A549 (cell line): ENCODE results near the gene FBP2. TPM values are rescaled to one million over a fixed set of nuclear protein-coding genes. Genes with fewer than 3 reads are reported as not detected.

ENCODE experiments used
- ATAC-seq, 2 experiments: fragments of 200-7000 bp in 1 of 2; fragments of >200 bp in 1 of 2; cut with Nextera tagmentation in 1 of 2; cut with Tn5 transposase in 1 of 2; 3 replicates each; pipeline versions ENCODE4 v1.8.0 to v1.9.1; 2018 to 2020; ENCODE audit warnings: mild to moderate bottlenecking in 1 of 2, moderate library complexity in 1 of 2
- CTCF ChIA-PET: fragments of 300-600 bp; sonication (Branson Sonifier 250); formaldehyde crosslinking; extraction: SDS; loops from one replicate; lab custom pipeline; 2021; ENCODE audit warnings: antibody characterized with exemption, inconsistent platforms; lab: Yijun Ruan, JAX
- POLR2A ChIA-PET: fragments of 350-600 bp; formaldehyde crosslinking; extraction: SDS; loops from one replicate; lab custom pipeline; 2021; ENCODE audit warnings: antibody characterized with exemption, inconsistent platforms; lab: Yijun Ruan, JAX
- DNase-seq, 2 experiments: peaks; one replicate each; pipeline versions ENCODE4 v3.0.0 to v3.0.0-alpha.2; 2011 to 2016; ENCODE audit warnings: low read depth in 1 of 2, low spot score in 1 of 2
- FAIRE-seq: peaks from 2 replicates; lab custom pipeline; 2011; peaks lifted over from hg19 to GRCh38; lab: Jason Lieb, UNC
- H3K27ac ChIP-seq, 2 experiments: fragments of >200 bp; sonication (Bioruptor Twin); formaldehyde crosslinking; 3 replicates each; pipeline ENCODE4 v1.5.1; 2016 to 2017
- H3K4me1 ChIP-seq: fragments of >200 bp; sonication (Bioruptor Twin); formaldehyde crosslinking; 3 replicates; pipeline ENCODE4 v1.6.1; 2016
- H3K4me2 ChIP-seq: fragments of >200 bp; sonication (Bioruptor Twin); formaldehyde crosslinking; 3 replicates; pipeline ENCODE4 v1.6.1; 2016
- H3K4me3 ChIP-seq: fragments of >200 bp; sonication (Bioruptor Twin); formaldehyde crosslinking; 3 replicates; pipeline ENCODE4 v1.5.1; 2016
- H3K9me3 ChIP-seq: fragments of >200 bp; sonication (Bioruptor Twin); formaldehyde crosslinking; 3 replicates; pipeline ENCODE4 v1.6.1; 2016
- CEBPB ChIP-seq, 2 experiments: fragments of >200 bp in 1 of 2; sonication (Bioruptor Twin) in 1 of 2; formaldehyde crosslinking in 1 of 2; IDR thresholded peaks; 2 replicates each; pipeline ENCODE4 v1.6.1; 2012 to 2016
- EHMT2 ChIP-seq: fragments of 200-600 bp; sonication (generic); IDR thresholded peaks from 2 replicates; pipeline ENCODE4 v1.6.1; 2016; ENCODE audit warnings: antibody characterized with exemption, low read depth, mild to moderate bottlenecking, moderate library complexity
- EP300 ChIP-seq, 2 experiments: fragments of >200 bp; sonication (Bioruptor Twin); formaldehyde crosslinking; IDR thresholded peaks; 2 replicates in 1 of 2; 3 replicates in 1 of 2; pipeline ENCODE4 v1.6.1; 2016 to 2017
- HDAC2 ChIP-seq: fragments of 200-600 bp; sonication (generic); IDR thresholded peaks from 2 replicates; pipeline ENCODE4 v1.6.1; 2016
- HEYL ChIP-seq: fragments of 250-450 bp; sonication (Bioruptor Pico); IDR thresholded peaks from 2 replicates; pipeline ENCODE4 v1.8.0; 2021; ENCODE audit warnings: mild to moderate bottlenecking, moderate library complexity
- HOXB5 ChIP-seq: fragments of 250-450 bp; sonication (Bioruptor Pico); IDR thresholded peaks from 2 replicates; pipeline ENCODE4 v1.5.0; 2020; ENCODE audit warnings: mild to moderate bottlenecking, moderate library complexity
- KDM5A ChIP-seq: fragments of 200-600 bp; sonication (generic); IDR thresholded peaks from 2 replicates; pipeline ENCODE4 v1.6.1; 2016; ENCODE audit warnings: antibody characterized with exemption, mild to moderate bottlenecking
- MAZ ChIP-seq: fragments of 150-350 bp; IDR thresholded peaks from 2 replicates; pipeline ENCODE4 v1.6.1; 2014; ENCODE audit warnings: antibody characterized with exemption, low read depth, low read length, borderline replicate concordance
- PBX3 ChIP-seq: IDR thresholded peaks from 2 replicates; pipeline ENCODE4 v1.6.1; 2012
- RAD21 ChIP-seq, 2 experiments: fragments of >200 bp in 1 of 2; sonication (Bioruptor Twin) in 1 of 2; formaldehyde crosslinking in 1 of 2; IDR thresholded peaks in 1 of 2; conservative IDR thresholded peaks in 1 of 2; 2 replicates in 1 of 2; 3 replicates in 1 of 2; pipeline ENCODE4 v1.6.1; 2012 to 2018; ENCODE audit warnings: inconsistent platforms in 1 of 2
- RNF2 ChIP-seq: fragments of 200-600 bp; sonication (generic); IDR thresholded peaks from 2 replicates; pipeline ENCODE4 v1.6.1; 2016; ENCODE audit warnings: low read depth, mild to moderate bottlenecking, antibody characterized with exemption, moderate library complexity, borderline replicate concordance
- SMC3 ChIP-seq: fragments of >200 bp; sonication (Bioruptor Twin); formaldehyde crosslinking; IDR thresholded peaks from 3 replicates; pipeline ENCODE4 v1.6.1; 2018; ENCODE audit warnings: inconsistent platforms
- WGBS: methylation state at CpG from one replicate; pipeline ENCODE4 v1.1.6; 2017; ENCODE audit errors: missing lambda C conversion rate; 5-methylcytosine and 5-hydroxymethylcytosine counted together
- polyA plus RNA-seq, 4 experiments: library from polyadenylated mRNA; depleted of rRNA in 3 of 4; stranded (reverse); fragments of >200 nt; fragmentation: RNase III in 1 of 4; extraction: RNeasy Plus Mini Kit Qiagen cat#74134 plus additional on column Dnase treatment in 1 of 4; gene quantifications; 2 replicates in 3 of 4; 3 replicates in 1 of 4; pipeline ENCODE4 v1.2.3, GENCODE V29; 2011 to 2017
- TF ChIP-seq, protein P1 (sequence below): fragments of >200 bp; sonication (Bioruptor Twin); formaldehyde crosslinking; IDR thresholded peaks from 3 replicates; pipeline ENCODE4 v1.5.1; 2016

The FBP2 gene
- polyA plus RNA-seq, 2 of the 4 experiments (the other 2 are of a cell fraction), result not detected

GRCh38 chr9:94603259-94604160, 9.9 kb upstream of the FBP2 start:
- peak; percentile 77 to 94 for DNase-seq
- H3K4me3 ChIP-seq, result no peak overlapping the region
- TF ChIP-seq SMC3, result peak; percentile 71
- peak in 1 of 2 experiments; percentile 3; a peak in 1 of 4 replicates for TF ChIP-seq CEBPB (IDR thresholded peaks at IDR 0.05)
- no peak for TF ChIP-seq KDM5A
- peak; percentile 68 to 75 for TF ChIP-seq RAD21 (conservative IDR thresholded peaks at IDR 0.05 in 1 of 2, IDR thresholded peaks at IDR 0.05 in 1 of 2)
- TF ChIP-seq, protein P1, sequence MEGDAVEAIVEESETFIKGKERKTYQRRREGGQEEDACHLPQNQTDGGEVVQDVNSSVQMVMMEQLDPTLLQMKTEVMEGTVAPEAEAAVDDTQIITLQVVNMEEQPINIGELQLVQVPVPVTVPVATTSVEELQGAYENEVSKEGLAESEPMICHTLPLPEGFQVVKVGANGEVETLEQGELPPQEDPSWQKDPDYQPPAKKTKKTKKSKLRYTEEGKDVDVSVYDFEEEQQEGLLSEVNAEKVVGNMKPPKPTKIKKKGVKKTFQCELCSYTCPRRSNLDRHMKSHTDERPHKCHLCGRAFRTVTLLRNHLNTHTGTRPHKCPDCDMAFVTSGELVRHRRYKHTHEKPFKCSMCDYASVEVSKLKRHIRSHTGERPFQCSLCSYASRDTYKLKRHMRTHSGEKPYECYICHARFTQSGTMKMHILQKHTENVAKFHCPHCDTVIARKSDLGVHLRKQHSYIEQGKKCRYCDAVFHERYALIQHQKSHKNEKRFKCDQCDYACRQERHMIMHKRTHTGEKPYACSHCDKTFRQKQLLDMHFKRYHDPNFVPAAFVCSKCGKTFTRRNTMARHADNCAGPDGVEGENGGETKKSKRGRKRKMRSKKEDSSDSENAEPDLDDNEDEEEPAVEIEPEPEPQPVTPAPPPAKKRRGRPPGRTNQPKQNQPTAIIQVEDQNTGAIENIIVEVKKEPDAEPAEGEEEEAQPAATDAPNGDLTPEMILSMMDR, result peak; percentile 71
- TF ChIP-seq, all 56 proteins: peak for 4
- FAIRE-seq (peak; percentile 72), ATAC-seq (peak; percentile 90 to 96)
- CTCF ChIA-PET, result interaction anchor here (0.6 to 1.8 kb wide), 15 partner anchors 8 to 229 kb away, joined by 3 to 15 read pairs (median 4); partner anchors contain the start of genes FBP2 and PCAT7
- no peak overlapping the region for H3K27ac ChIP-seq
- POLR2A ChIA-PET, result interaction anchor here (0.6 kb wide), 1 partner anchor 49 kb away, joined by 3 read pairs; no protein-coding TSS in a partner anchor
- no peaks in the 10 kb centered on the region for H3K9me3 ChIP-seq
- H3K4me1 ChIP-seq, result no peaks in the 10 kb centered on the region
- 29% methylated on average over 21 of the region's 21 CpGs for WGBS
- peak overlapping the region; percentile 58 for H3K4me2 ChIP-seq

DNA sequence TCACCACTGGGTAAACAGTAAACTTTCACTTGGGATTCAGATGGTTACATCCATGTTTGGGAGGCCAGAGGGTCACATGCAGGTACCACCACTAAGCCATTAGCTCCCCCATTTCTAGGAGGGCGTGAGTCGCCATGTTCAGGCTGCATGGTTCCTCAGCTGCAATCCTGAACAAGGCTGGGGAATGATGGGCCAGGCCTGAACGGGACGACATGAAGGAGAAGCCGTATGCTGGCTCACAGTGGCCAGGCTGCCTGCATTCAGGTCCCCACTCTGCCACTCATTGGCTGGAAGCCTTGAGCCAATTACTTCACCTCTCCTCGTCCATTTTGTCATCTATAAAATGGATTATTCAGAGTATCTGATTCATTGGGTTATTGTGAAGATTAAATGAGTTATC, 9.0 kb upstream of the FBP2 start:
- ATAC-seq (no peak), DNase-seq (no peak), FAIRE-seq (no peak)
- H3K27ac ChIP-seq, result no peak overlapping the region
- POLR2A ChIA-PET, result no interaction called here
- H3K9me3 ChIP-seq, result no peaks in the 10 kb centered on the region
- no peaks in the 10 kb centered on the region for H3K4me1 ChIP-seq
- 64% methylated on average over 6 of the region's 6 CpGs for WGBS
- TF ChIP-seq RNF2, result no peak
- no peak overlapping the region; the same call in 2 of the 3 replicates for H3K4me2 ChIP-seq
- no peak overlapping the region for H3K4me3 ChIP-seq
- CTCF ChIA-PET, result interaction anchor here (0.6 to 3.6 kb wide), 5 partner anchors 9 to 493 kb away, joined by 3 to 29 read pairs (median 4); partner anchors contain the start of gene PCAT7

DNA sequence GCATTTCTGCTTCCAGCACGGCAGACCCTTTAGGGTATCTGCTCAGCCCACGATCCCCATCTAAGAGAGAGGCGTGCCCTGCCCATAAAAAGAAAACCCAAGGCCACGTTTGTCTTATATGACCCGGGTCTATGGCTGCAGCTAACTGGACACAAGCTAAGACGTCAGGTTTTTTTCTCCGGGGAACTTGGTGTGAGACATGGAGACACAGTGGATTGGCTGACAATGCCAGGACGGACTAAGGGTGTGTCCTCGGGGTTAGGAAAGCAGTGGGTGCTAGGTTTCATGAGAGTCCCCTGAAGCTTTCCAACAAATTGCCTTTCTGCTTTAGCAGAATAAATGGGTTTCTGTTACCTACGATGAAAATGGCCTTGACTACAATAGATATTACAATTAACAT, 7.1 kb upstream of the FBP2 start:
- Histone ChIP-seq H3K4me2 (no peak overlapping the region), H3K9me3 (no peaks in the 10 kb centered on the region), H3K4me1 (no peaks in the 10 kb centered on the region), H3K27ac (no peak overlapping the region), H3K4me3 (no peak overlapping the region)
- DNase-seq (no peak), ATAC-seq (no peak), FAIRE-seq (no peak)
- ChIA-PET POLR2A (no interaction called here), CTCF (interaction anchor here (0.6 to 3.6 kb wide), 4 partner anchors 13 to 664 kb away, joined by 3 to 29 read pairs (median 3); partner anchors contain the start of gene PCAT7)
- 43% methylated on average over 9 of the region's 10 CpGs for WGBS
- TF ChIP-seq MAZ, result no peak
- no peak for TF ChIP-seq RAD21 (conservative IDR thresholded peaks at IDR 0.05 in 1 of 2, IDR thresholded peaks at IDR 0.05 in 1 of 2)
- TF ChIP-seq HEYL, result no peak
- no peak for TF ChIP-seq EP300 (IDR thresholded peaks at IDR 0.05)
- no peak for TF ChIP-seq EHMT2
- no peak for TF ChIP-seq HOXB5 (CRISPR knock-in tag)
- no peak for TF ChIP-seq PBX3

DNA sequence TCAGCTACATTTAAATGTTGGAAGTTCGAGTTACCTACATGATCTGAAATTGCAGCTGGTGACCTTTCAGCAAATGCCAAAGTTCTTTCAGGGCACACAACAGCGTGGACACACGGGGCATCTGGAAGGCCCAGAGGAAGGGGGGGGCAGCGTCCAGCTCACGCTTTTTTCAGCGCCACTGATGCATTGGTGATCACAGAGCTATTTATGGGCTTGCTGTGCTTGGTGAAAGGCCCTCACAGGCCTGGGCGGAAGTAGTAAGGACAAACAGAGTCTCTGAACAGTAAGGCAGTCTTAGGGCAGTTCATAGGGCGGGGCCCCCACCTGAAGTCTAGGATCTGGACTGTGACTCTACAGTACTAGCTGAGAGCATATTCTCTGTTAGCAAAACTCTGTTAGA, 6.6 kb upstream of the FBP2 start:
- no peak for ATAC-seq
- Histone ChIP-seq H3K4me1 (no peaks in the 10 kb centered on the region), H3K27ac (no peak overlapping the region), H3K9me3 (no peaks in the 10 kb centered on the region), H3K4me3 (no peak overlapping the region)
- POLR2A ChIA-PET, result no interaction called here
- WGBS, result 67% methylated on average over 8 of the region's 8 CpGs
- no peak for DNase-seq
- TF ChIP-seq HDAC2, result no peak
- TF ChIP-seq, all 56 proteins: peak for 0
- CTCF ChIA-PET, result interaction anchor here (0.6 to 3.6 kb wide), 6 partner anchors 9 to 665 kb away, joined by 3 to 29 read pairs (median 3); partner anchors contain the start of gene PCAT7
- no peak for FAIRE-seq
- no peak overlapping the region for H3K4me2 ChIP-seq
